ENCODE results near the gene NDOR1.

The NDOR1 gene

DNA sequence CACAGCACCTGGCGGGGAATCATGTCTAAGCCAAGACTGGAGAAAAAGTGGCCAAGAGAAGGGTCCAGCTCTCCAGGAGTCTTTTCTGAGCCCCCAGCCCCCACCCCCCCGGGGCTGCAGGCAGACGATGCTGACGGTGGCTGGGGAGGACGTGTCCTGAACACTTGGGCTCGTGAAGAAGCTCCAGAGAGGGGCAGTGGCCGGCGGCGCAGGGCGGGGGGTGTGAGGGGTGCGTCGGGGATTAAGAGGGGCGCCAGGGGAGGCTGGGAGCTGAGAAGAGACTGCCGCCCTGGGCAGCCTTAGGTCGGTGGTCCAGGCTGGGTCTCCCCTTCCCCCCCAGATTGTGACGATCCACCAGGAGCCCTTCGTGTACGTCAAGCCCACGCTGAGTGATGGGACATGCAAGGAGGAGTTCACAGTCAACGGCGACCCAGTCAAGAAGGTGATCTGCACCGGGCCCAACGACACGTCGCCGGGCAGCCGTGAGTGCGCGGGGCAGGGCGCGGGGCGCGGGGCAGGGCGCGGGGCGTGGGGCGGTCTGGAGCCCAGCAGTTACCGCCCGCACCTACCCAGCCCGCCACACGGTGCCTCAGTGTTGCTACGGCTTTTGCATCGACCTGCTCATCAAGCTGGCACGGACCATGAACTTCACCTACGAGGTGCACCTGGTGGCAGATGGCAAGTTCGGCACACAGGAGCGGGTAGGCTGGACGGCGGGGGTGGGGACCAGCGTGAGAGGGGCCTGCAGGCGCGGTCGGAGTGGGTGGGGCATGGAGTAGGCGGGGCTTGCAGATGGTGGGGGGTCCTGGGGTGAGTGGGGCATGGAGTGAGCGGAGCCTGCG lies 44.6 kb upstream of the NDOR1 start:
- Histone ChIP-seq H2AFZ (ENCODE audit: low read depth, low read length, severe bottlenecking) (no peak overlapping the region), H4K20me1 (ENCODE audit: low read depth, low read length) (no peaks in the 10 kb centered on the region), H3K9me3 (ENCODE audit: insufficient read depth, low read length) (no peaks in the 10 kb centered on the region), H3K9me2 (replicated peaks; ENCODE audit: insufficient read depth, low read length) (no peaks in the 10 kb centered on the region), H3K9ac (ENCODE audit: low read length) (no peak overlapping the region), H3K27me3 (ENCODE audit: low read length) (no peaks in the 10 kb centered on the region), H3K27ac (ENCODE audit: low read depth, low read length) (no peak overlapping the region), H3F3A (ENCODE audit: insufficient read depth) (no peaks in the 10 kb centered on the region), H3K36me3 (ENCODE audit: low read length) (no peaks in the 10 kb centered on the region), H3K4me2 (ENCODE audit: low read depth, low read length, poor library complexity, severe bottlenecking) (no peak overlapping the region), H3K4me3 (ENCODE audit: insufficient read depth, low read length, poor library complexity, severe bottlenecking) (no peak overlapping the region), H3K79me2 (ENCODE audit: insufficient read depth, low read length) (no peaks in the 10 kb centered on the region)
- TF ChIP-seq EZH2phosphoT487 (conservative IDR thresholded peaks at IDR 0.05; ENCODE audit: low read length) (no peak), CTCF (IDR thresholded peaks at IDR 0.05; ENCODE audit: insufficient read depth, low read length, poor library complexity, severe bottlenecking) (no peak)

DNA sequence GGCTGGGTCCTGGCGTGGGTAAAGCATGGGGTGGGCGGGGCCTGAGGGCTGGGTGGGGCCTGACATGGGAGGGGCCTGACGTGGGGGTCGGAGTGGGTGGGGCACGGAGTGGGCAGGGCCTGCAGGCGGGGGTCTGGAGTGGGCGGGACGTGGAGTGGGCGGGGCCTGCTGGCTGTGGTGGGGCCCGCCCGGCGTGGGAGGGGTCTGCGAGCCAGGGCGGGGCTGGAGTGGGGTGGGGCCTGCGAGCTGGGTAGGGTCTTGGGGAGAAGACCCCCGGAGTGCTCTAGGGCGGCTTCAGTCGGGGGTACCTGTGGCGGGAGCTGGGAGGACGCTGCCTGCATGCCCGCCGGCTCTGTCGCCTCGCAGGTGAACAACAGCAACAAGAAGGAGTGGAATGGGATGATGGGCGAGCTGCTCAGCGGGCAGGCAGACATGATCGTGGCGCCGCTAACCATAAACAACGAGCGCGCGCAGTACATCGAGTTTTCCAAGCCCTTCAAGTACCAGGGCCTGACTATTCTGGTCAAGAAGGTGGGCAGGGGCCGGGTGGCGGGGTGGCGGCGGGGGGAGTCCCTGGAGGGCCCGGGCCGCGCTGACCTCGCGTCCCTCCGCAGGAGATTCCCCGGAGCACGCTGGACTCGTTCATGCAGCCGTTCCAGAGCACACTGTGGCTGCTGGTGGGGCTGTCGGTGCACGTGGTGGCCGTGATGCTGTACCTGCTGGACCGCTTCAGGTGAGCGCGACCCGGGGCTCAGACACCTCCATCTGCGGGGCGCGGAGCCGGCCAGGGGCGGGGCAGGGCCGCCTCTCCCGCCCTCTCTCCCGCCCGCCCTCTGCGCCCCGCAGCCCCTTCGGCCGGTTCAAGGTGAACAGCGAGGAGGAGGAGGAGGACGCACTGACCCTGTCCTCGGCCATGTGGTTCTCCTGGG lies 43.7 kb upstream of the NDOR1 start:
- no peaks in the 10 kb centered on the region for H3F3A ChIP-seq (ENCODE audit: insufficient read depth)
- no peak overlapping the region for H3K4me3 ChIP-seq (ENCODE audit: insufficient read depth, low read length, poor library complexity, severe bottlenecking)
- H3K9me2 ChIP-seq (replicated peaks; ENCODE audit: insufficient read depth, low read length): no peaks in the 10 kb centered on the region
- H3K4me2 ChIP-seq (ENCODE audit: low read depth, low read length, poor library complexity, severe bottlenecking): no peak overlapping the region
- H2AFZ ChIP-seq (ENCODE audit: low read depth, low read length, severe bottlenecking): no peak overlapping the region
- H3K27ac ChIP-seq (ENCODE audit: low read depth, low read length): no peak overlapping the region
- H4K20me1 ChIP-seq (ENCODE audit: low read depth, low read length): no peaks in the 10 kb centered on the region
- H3K9ac ChIP-seq (ENCODE audit: low read length): no peak overlapping the region
- H3K36me3 ChIP-seq (ENCODE audit: low read length): no peaks in the 10 kb centered on the region
- H3K79me2 ChIP-seq (ENCODE audit: insufficient read depth, low read length): no peaks in the 10 kb centered on the region
- H3K27me3 ChIP-seq (ENCODE audit: low read length): no peaks in the 10 kb centered on the region
- no peaks in the 10 kb centered on the region for H3K9me3 ChIP-seq (ENCODE audit: insufficient read depth, low read length)
- no peak for TF ChIP-seq CTCF (IDR thresholded peaks at IDR 0.05; ENCODE audit: insufficient read depth, low read length, poor library complexity, severe bottlenecking)
- no peak for TF ChIP-seq EZH2phosphoT487 (conservative IDR thresholded peaks at IDR 0.05; ENCODE audit: low read length)

- Histone ChIP-seq H3K79me2 (ENCODE audit: insufficient read depth, low read length) (no peaks in the 10 kb centered on the region), H3K27ac (ENCODE audit: low read depth, low read length) (no peak overlapping the region), H2AFZ (ENCODE audit: low read depth, low read length, severe bottlenecking) (no peak overlapping the region), H4K20me1 (ENCODE audit: low read depth, low read length) (no peaks in the 10 kb centered on the region), H3K9me3 (ENCODE audit: insufficient read depth, low read length) (no peaks in the 10 kb centered on the region), H3K4me3 (ENCODE audit: insufficient read depth, low read length, poor library complexity, severe bottlenecking) (no peak overlapping the region), H3K36me3 (ENCODE audit: low read length) (no peaks in the 10 kb centered on the region), H3K9ac (ENCODE audit: low read length) (no peak overlapping the region), H3K4me2 (ENCODE audit: low read depth, low read length, poor library complexity, severe bottlenecking) (no peak overlapping the region), H3K27me3 (ENCODE audit: low read length) (no peaks in the 10 kb centered on the region), H3K9me2 (replicated peaks; ENCODE audit: insufficient read depth, low read length) (no peaks in the 10 kb centered on the region), H3F3A (ENCODE audit: insufficient read depth) (no peaks in the 10 kb centered on the region)
- TF ChIP-seq CTCF (IDR thresholded peaks at IDR 0.05; ENCODE audit: insufficient read depth, low read length, poor library complexity, severe bottlenecking): no peak
- TF ChIP-seq EZH2phosphoT487 (conservative IDR thresholded peaks at IDR 0.05; ENCODE audit: low read length): no peak
Measured at GRCh38 chr9:137162505-137163364, 42.8 kb upstream of the NDOR1 start.

Data from SU-DHL-6 (cell line).